Smooth muscle cell (in vitro differentiated cells): ENCODE data around the gene CHRDL1. TPM values are rescaled to one million over a fixed set of nuclear protein-coding genes. Genes with fewer than 3 reads are reported as not detected.

Experiments used
- DNase-seq: peaks from one replicate; lab custom pipeline; 2025; ENCODE audit not compliant: unreplicated experiment; lab: John Stamatoyannopoulos, UW
- H2AFZ ChIP-seq: fragments of 200-600 bp; sonication (generic); 2 replicates; pipeline ENCODE4 v1.6.0; 2016; ENCODE audit warnings: antibody characterized with exemption, low read depth, mild to moderate bottlenecking
- H3F3A ChIP-seq: fragments of 200-600 bp; sonication (generic); 2 replicates; pipeline ENCODE4 v1.6.0; 2017; ENCODE audit warnings: antibody characterized with exemption, low read depth
- H3K27ac ChIP-seq: fragments of 200-600 bp; sonication (generic); 2 replicates; pipeline ENCODE4 v1.5.1; 2016; ENCODE audit warnings: low read depth, mild to moderate bottlenecking
- H3K27me3 ChIP-seq: fragments of 200-600 bp; sonication (generic); 2 replicates; pipeline ENCODE4 v1.6.1; 2016; ENCODE audit warnings: low read depth, mild to moderate bottlenecking
- H3K36me3 ChIP-seq: fragments of 200-600 bp; sonication (generic); 2 replicates; pipeline ENCODE4 v1.5.1; 2016; ENCODE audit warnings: low read depth
- H3K4me1 ChIP-seq: fragments of 200-600 bp; sonication (generic); 2 replicates; pipeline ENCODE4 v1.5.1; 2016; ENCODE audit warnings: low read depth
- H3K4me2 ChIP-seq: fragments of 200-600 bp; sonication (generic); 2 replicates; pipeline ENCODE4 v1.6.0; 2016; ENCODE audit warnings: mild to moderate bottlenecking
- H3K4me3 ChIP-seq: fragments of 200-600 bp; sonication (generic); 2 replicates; pipeline ENCODE4 v1.5.1; 2016; ENCODE audit warnings: mild to moderate bottlenecking
- H3K79me2 ChIP-seq: fragments of 200-600 bp; sonication (generic); 2 replicates; pipeline ENCODE4 v1.6.0; 2016; ENCODE audit warnings: low read depth, mild to moderate bottlenecking
- H3K9ac ChIP-seq: fragments of 200-600 bp; sonication (generic); 2 replicates; pipeline ENCODE4 v1.6.0; 2016; ENCODE audit warnings: low read depth
- H3K9me3 ChIP-seq: fragments of 200-600 bp; sonication (generic); replicated peaks from 2 replicates; pipeline ENCODE4 v1.5.1; 2016; ENCODE audit warnings: low read depth
- H4K20me1 ChIP-seq: fragments of 200-600 bp; sonication (generic); 2 replicates; pipeline ENCODE4 v1.6.0; 2016; ENCODE audit warnings: low read depth
- WGBS: methylation state at CpG from one replicate; pipeline ENCODE4 v1.1.7; 2016; ENCODE audit warnings: low lambda C conversion rate; 5-methylcytosine and 5-hydroxymethylcytosine counted together
- polyA plus RNA-seq: library from polyadenylated mRNA; unstranded; fragments of >200 nt; fragmentation: Nextera tagmentation; extraction: Ambion mirVana; gene quantifications from 2 replicates; pipeline ENCODE4 v1.2.1, GENCODE V29; 2016
- total RNA-seq: library from RNA; depleted of rRNA; stranded (reverse); fragments of >200 nt; gene quantifications from 2 replicates; pipeline ENCODE4 v1.2.3, GENCODE V29; 2014
- TF ChIP-seq, protein P1 (sequence below): fragments of 200-600 bp; sonication (generic); IDR thresholded peaks from 2 replicates; pipeline ENCODE4 v1.5.1; 2017; ENCODE audit warnings: borderline replicate concordance, mild to moderate bottlenecking, antibody characterized with exemption; ENCODE audit not compliant: insufficient read depth, poor library complexity, severe bottlenecking

The CHRDL1 gene
- total and polyA plus RNA-seq, 2 experiments from 2014 or later: not detected

DNA sequence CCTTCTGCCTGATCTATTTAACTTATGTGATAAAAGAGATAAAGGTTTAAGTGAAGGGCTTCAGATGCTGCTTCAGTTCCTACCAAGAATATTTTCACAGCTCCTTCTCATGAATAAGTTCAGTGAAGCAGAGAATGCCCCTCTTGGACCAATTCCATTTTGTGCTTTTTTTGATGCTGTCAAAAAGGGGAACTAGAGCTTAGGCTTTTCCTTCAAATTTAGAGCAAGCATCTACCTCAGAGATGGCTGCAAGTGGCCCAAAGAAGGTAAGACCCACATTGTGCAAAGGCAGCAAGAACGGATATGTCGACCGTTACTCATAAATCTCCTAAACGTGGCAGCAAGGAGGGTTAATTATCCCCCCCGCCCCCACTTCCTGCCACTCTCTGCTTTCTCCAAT, 4.5 kb downstream of the CHRDL1 start:
- no peak overlapping the region for H3K4me3 ChIP-seq
- no peaks in the 10 kb centered on the region for H3F3A ChIP-seq
- no peak overlapping the region for H3K27ac ChIP-seq
- H3K79me2 ChIP-seq: no peaks in the 10 kb centered on the region
- H3K36me3 ChIP-seq: no peaks in the 10 kb centered on the region
- TF ChIP-seq, protein P1, sequence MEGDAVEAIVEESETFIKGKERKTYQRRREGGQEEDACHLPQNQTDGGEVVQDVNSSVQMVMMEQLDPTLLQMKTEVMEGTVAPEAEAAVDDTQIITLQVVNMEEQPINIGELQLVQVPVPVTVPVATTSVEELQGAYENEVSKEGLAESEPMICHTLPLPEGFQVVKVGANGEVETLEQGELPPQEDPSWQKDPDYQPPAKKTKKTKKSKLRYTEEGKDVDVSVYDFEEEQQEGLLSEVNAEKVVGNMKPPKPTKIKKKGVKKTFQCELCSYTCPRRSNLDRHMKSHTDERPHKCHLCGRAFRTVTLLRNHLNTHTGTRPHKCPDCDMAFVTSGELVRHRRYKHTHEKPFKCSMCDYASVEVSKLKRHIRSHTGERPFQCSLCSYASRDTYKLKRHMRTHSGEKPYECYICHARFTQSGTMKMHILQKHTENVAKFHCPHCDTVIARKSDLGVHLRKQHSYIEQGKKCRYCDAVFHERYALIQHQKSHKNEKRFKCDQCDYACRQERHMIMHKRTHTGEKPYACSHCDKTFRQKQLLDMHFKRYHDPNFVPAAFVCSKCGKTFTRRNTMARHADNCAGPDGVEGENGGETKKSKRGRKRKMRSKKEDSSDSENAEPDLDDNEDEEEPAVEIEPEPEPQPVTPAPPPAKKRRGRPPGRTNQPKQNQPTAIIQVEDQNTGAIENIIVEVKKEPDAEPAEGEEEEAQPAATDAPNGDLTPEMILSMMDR: no peak
- no peak overlapping the region for H2AFZ ChIP-seq
- DNase-seq: no peak
- 56% methylated on average over 5 of the region's 5 CpGs for WGBS
- no peaks in the 10 kb centered on the region for H3K4me1 ChIP-seq
- peaks cover 34% of the 10 kb centered on the region for H3K27me3 ChIP-seq
- no peaks in the 10 kb centered on the region for H4K20me1 ChIP-seq
- H3K9ac ChIP-seq: no peak overlapping the region
- no peaks in the 10 kb centered on the region for H3K9me3 ChIP-seq
- H3K4me2 ChIP-seq: no peak overlapping the region

DNA sequence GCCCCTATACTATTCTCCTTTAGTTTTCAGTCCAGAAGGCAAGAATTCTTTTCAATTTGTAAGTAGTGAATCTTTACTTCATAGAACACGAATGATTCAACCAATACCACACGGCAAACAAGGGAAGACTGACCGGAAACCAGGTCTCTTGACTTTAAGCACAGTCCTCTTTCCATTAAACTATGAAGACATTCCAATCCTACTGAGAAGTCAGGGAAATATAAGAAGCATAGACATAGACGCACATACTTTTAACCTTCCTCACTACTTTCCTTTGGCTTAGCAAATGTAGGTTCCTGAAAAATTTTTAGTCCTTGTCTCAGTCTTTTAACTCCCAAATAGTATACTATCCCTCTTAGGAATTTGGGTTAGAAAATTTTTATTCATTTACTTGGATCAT, 9.1 kb downstream of the CHRDL1 start:
- TF ChIP-seq, protein P1: no peak
- Histone ChIP-seq H3K4me2 (no peak overlapping the region), H3K4me1 (no peaks in the 10 kb centered on the region), H4K20me1 (no peaks in the 10 kb centered on the region), H3F3A (no peaks in the 10 kb centered on the region), H3K9me3 (no peaks in the 10 kb centered on the region), H3K79me2 (no peaks in the 10 kb centered on the region), H3K36me3 (no peaks in the 10 kb centered on the region), H3K9ac (no peak overlapping the region), H3K27ac (no peak overlapping the region), H3K4me3 (no peak overlapping the region), H2AFZ (no peak overlapping the region), H3K27me3 (no peaks in the 10 kb centered on the region)
- 64% methylated on average over 4 of the region's 4 CpGs for WGBS
- DNase-seq: no peak

DNA sequence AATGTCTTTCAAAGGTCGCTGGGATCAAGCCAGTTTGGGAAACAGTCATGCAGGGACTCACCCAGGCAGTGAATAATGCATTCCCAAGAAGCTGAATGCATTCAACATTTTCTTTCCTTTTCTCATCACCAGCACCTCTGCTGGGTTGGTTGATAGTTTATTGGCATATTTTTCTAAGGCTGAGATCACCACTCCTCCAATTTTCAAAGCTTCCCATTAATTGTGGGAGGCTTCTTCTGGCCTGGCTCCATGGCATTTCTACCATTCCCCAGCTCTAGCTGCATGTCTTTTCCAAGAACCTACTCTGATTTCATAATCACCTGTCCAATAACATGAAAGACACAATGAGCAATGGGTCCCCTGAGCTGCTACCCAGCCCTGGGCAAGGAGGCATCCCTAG, 35.8 kb downstream of the CHRDL1 start:
- Histone ChIP-seq H3K79me2 (no peaks in the 10 kb centered on the region), H3K9ac (no peak overlapping the region), H3K27ac (no peak overlapping the region), H3K4me2 (no peak overlapping the region), H3K36me3 (no peaks in the 10 kb centered on the region), H3K27me3 (no peaks in the 10 kb centered on the region), H3K4me1 (no peaks in the 10 kb centered on the region), H4K20me1 (no peaks in the 10 kb centered on the region), H3K4me3 (no peak overlapping the region), H3K9me3 (no peaks in the 10 kb centered on the region), H3F3A (no peaks in the 10 kb centered on the region), H2AFZ (no peak overlapping the region)
- no peak for DNase-seq
- WGBS: 52% methylated on average over 1 of the region's 1 CpG
- TF ChIP-seq, protein P1: no peak

DNA sequence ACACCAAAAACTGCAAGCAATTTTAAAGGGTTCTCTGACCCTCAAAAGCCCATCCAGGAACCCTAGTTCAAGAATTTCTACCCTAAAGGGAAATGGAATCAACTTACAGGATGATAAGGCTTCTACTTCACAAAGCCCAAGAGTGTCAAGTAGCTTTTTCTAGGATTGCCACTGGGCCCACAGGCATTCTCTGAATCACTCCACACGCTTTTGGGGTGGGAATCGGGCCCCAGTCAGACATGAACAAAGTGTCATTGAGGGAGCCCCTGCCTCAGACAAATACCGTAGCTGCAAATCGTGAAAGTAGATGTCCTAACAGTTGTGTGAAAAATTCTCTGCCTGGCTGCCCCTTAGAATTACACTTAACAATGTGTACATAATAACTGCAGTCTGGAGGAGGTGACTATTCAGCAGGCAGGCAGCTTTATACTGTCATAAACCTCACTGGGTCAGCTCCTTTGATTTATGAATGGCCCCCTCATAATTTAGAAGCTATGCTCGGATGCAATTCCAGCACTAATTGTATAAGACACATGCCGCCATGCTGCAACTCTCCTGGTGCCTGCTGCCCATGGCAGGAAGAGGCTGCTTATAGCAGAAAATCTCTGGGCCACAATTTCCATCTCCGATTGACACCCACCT, 36.7 kb downstream of the CHRDL1 start:
- Histone ChIP-seq H3K27ac (no peak overlapping the region), H3K4me2 (no peak overlapping the region)
- WGBS: 67% methylated on average over 7 of the region's 7 CpGs

More for the DNA sequence above, 36.7 kb downstream of the CHRDL1 start:
- DNase-seq: no peak
- no peak overlapping the region for H3K9ac ChIP-seq
- H3K4me1 ChIP-seq: no peaks in the 10 kb centered on the region
- no peaks in the 10 kb centered on the region for H3K27me3 ChIP-seq
- H3K4me3 ChIP-seq: no peak overlapping the region
- no peaks in the 10 kb centered on the region for H3F3A ChIP-seq
- H3K9me3 ChIP-seq: no peaks in the 10 kb centered on the region
- no peaks in the 10 kb centered on the region for H3K36me3 ChIP-seq
- H3K79me2 ChIP-seq: no peaks in the 10 kb centered on the region
- no peaks in the 10 kb centered on the region for H4K20me1 ChIP-seq
- TF ChIP-seq, protein P1: no peak
- H2AFZ ChIP-seq: no peak overlapping the region
